Activated CD4-positive, CD25-positive, alpha-beta regulatory T cell treated with anti-CD3 and anti-CD28 coated beads, Interleukin-2, amount 50 U/mL, for 16 hours (primary cell): ENCODE data around the gene INSIG1.

ENCODE experiments used
- DNase-seq: peaks from one replicate; pipeline ENCODE4 v3.0.0-alpha.2; 2020; ENCODE audit warnings: low read depth, low spot score

Gene INSIG1

DNA sequence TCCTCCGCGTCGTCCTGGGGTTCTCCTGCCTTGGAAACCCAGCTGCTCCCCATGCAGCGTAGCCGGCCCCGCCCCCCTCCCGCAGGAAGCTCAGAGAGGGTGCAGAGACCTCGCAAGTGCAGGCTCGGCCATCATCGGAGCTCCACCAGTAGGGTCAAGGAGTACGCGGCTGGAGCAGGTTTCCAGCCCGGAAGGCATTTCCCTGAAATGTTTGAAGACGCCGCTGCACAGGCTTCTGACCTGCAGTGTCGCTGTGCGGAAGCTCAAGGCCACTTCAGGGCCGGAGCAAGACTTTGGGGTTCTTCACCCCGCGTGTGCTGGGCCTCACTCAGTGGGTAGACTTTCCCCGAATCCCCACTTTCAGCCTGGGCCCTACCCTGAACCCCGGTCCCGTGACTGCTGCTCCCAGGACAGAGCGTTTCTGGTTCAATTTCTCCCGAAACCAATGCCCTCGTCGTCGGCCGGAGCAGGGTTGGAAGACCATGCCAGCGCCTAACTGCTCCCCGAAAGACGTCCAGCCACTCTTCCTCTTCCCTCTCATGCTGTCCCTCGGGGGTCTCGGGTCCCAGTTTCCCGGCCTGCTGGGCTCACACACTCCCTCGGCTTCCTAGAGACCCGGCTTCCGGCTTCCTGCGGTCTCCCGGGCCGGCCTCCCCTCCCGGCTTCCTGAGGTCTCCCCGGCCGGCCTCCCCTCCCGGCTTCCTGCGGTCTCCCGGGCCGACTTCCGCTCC is 52.1 kb downstream of the INSIG1 start:
- DNase-seq = no peak

DNA sequence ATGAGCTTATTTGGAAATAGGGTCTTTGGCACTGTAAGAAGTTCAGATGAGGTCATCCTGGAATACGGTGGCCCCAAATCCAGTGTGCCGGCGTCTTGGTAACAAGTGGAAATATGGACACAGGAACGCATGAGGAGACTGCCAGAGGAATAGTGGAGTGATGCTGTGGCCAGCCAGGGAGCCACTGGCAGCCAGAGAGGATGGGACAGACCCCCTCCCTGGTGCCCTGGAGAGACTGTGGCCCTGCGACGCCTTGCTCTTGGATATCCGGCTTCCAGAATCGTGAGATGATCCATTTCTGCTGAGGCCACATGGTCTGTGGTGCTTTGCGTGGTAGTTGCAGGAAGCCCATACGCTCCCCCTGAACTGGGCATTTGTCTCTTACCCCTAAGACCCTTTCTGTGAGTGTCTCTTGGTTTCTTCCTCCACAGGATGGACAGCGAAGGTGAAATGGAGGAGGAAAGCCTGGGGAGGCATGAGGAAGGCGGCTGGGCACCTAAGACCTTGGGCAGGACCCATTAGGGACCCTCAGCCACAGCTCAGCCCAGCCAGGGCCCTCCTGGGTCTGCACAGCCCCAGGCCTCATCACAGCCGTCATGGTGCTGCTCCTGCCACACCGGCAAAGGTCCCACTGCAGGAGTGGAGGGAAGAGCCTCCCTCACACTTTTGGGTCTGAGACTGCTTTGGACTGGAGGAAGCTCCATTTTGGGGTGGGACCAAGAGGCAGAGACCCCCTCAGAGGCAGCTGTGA is 53.6 kb downstream of the INSIG1 start:
- no peak for DNase-seq

DNA sequence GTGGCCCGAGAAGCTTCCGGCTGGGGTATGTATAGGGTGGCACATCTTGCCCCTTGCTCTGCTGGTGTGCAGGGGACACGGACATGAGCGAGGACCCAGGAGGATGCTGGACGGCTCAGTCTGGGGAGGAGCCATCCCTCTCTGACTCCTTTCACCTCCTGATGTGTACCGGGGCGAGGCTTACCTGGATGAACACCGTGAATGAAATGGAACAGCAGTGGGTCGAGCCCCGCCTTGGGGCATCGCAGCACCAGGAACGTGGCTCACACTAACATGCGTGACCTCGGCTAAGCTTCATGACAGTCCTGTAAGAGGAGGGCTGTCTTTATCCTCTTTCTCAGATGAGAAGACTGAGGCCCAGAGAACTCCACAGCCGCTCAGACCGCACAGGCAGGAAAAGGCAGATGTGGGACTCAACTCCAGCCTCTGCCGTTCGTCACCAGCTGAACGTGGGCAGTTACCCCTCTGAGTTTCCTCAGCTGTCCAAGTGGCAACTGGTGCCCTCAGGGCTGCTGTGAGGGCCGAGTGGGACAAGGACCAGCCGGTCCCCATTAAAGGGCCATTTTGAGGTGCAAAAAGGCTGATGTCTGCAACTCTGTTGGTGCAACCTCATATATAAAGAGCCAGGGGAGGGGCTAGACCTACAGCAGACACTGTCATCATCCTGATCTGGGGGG is 54.5 kb downstream of the INSIG1 start:
- DNase-seq = no peak

DNA sequence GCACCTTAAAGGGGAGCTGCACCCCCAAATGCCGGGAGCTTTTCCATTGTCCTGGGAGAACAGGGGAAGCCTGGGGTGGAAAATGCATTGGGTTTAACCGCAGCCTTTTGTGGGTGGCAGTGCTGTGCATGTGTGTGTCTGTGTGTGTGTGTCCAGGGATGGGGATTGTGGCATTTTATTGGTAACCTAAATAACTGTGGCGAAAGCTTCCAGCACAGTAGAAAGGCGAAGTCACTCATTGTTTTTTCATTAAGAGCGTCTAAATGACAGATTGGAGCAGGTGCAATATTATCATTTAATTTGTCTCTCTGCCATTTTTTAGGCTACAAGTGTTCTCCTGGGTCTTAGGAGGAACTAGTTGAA is 55.1 kb downstream of the INSIG1 start:
- DNase-seq = no peak

DNA sequence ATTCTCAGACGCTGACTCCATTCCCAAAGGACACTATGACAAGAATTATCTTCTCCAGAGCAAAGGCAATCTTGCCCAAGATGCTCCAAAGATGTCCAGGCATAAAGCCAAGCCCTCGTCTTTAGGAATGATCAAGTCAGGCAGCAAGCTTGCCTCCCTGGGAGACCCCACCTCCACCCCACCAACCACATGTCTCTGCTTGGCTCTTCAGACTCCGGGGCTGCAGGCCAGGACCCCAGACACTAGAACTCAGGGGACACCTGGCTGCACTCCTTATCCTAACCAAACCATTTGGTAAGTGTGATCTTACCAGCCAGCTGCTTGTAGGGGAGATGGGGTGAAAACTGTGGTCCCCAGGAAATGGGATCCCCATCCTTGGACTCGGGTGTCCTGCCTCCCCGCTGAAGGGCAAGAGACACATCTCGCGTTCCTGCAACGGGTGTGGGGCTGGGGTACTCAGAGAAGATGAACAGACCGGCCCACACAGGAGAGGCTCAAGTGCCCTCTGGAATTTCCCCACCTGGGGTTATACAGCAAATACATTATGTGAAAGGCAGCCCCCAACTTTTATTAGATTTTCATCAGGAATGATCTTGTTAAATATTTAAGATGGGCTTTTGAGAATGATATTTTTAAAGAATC is 55.7 kb downstream of the INSIG1 start:
- DNase-seq = no peak

DNA sequence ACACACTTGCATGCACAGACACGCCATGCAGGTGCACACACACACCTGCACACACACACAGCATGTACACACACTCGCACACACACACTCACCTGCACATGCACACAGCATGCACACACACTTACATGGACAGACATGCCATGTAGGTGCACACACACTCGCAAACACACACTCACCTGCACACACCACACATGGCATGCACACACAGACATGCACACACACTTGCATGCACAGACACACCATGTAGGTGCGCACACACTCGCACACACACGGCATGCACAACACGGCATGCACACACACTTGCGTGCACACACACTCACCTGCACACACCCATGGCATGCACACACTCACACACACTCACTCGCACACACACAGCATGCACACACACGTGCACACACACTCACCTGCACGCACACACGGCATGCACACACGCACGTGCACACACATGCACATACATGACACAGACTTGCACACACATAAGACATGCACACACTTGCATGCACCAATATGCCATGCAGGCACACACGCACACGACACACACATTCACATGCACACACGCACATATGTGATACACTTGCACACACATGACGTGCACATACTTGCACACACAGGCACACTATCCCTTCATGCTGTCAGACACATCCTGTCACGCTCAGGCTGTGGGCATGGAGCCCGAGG is 56.8 kb downstream of the INSIG1 start:
- DNase-seq = no peak

DNA sequence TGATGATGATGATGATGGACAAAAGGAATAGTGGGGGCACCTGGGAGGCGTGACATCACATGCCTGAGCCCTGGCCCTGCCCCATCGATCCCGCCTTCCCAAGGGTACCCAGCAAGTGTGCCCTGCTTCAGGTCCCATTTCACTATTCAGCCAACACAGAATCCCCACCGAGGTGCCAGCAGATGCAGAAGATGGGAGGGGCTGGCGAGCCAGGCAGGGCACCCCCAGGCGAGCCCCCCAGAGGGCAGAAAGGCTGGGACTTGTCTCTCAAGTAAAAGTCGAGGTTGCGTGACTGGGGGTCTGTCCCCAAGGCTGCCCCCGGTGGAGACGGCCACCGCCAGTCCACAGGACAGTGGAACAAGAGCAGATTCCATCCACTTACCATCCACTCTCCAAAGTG is 57.5 kb downstream of the INSIG1 start:
- no peak for DNase-seq

DNA sequence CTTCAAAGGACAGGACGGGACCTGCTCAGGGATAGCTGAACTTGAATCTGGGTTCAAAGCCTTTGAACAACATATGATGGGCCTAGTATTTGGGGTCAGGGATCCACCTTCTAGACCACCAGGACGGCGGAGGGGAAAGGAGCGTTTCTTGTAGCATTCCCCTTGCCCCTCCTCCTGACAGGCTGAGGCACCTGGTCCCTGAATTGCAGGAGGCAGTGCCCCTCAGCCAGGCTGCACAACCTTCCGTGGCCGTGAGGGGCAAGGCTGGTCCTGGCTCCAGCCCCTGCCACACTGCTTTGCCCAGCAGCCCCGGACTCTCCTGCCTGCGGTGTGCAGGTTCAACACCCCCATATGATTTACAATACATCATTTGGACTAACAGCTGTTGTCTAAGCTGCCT is 58.1 kb downstream of the INSIG1 start:
- DNase-seq = no peak

DNA sequence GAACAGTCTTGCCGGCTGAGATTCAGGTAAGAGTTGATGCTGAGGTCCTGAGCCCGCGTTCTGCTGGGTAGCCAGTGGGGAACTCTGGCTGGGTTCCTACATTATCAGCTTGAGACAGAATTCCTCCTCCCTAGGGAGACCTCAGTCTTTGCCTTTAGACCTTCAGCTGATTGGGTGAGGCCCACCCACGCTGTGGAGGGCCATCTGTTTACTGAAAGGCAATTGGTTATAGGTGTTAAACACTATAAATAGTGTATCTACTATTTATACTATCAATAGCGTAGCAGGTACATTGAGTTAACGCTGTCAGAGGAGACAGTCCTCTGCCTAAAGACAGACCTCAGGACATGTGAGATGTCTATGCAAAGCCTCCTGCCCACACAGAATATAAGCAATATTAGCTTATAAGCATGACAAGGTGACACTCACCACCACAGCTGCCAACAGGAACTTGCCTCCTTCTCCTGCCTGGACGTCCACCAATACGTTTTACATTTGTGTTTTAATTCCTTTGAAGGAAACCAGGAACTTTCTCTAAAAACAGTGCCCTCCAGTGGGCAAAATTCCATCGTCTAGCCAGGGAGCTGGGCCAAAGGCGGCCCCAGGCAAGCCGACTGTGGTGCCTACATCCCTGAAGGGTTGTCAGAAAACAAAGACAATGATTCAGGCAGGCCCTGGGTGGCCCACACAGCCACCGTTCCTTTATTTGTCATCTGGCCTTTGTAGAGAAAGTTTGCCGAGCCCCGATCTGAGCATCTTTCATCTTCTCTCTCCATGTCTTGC is 58.8 kb downstream of the INSIG1 start:
- DNase-seq = no peak

DNA sequence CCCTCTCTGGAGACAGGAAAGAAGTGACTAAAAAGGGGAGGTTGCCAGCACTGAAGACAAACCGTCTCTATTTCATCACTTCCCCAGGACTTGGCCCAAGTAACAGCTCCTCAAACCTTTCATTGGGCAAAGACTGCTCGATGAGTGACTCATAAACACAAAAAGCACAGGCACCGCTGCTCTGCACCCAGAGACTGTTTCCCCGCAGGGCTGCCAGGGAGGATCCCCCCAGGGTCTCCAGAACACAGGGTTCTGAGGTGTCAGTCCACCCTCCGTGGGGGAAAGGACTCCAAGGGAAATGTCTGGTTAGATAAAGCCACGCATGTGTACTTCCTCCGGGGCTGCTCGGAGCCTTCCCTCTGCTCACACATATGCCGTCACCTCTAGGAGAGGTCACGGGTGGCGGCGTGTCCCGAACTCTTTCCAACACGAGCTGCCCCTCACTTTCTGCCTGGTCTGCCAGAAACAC is 59.9 kb downstream of the INSIG1 start:
- DNase-seq = no peak

DNA sequence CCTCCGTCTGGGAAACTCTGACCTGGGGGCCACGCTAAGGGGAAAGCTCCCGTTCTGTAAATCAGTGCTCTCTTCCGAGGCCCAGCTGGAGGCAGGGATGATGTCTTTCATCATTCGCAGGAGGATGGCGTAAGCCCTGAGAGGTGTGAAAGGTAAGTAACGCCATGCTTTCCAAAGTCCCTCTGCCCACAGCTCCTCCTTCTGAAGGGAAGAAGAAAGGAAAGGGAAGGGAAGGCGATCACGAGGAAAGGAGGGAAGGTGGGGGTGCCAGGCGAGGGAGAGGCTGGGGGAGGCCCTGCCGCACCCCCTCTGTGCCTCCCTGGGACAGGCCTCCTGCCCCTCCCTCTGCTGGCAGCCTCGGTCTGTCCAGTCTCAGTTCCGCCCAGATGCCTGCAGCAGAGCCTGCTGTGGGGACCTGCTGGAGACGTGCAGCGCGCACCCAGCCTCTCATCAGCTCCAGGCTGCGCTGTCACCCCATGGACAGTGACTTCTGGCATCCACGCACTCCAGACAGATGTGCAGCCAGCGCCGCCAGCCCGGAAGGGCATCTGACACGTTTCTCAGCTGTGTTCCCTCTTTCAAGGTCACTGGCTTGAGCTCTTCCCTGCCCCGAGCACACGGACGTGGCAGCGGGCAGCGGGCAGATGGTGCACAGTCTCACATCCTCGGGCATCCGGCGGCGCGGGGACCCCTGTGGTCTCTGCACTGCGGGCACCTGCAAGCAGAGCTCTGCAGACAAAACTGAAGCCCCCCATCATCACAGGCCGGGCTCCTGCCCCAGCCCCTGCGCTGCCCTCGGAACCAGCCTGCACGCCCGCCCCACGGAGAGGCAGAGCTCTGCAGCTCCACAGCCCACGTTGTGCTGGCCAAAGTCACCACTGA is 60.6 kb downstream of the INSIG1 start:
- no peak for DNase-seq

DNA sequence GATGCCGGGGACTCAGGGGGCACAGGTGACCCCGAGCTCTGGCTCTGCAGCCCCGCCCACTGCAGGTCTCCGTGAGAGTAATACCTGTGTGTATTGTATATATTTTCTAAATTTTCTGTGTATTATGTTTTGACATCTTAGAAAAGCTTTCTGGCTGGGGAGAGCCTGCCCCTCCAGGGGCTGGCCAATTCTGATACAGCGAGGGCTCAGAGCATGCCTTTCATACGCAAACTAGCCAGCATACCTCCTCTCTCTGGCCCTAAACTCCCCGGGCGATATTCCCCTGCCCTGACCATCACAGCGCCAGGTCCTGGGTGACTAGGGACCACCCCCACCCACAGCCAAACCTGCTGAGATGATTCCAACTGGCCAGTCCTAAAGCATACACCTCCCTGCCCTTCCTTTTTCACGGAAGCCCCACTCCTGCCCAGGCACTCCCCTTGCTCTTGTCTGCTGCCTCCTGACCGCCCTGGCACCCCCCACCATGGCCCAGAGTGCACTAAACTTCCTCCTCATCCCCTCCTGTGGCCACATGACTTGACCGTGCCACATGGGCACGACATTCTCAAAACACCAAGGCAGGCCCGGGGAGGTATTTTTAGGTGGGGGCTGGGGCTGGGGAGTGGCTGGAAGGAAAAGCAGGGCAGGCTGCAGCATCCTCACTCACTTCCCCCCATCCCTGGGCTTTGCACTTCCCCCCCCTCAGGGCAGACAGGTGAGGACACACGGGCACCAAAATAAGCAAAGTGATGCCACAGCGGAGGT is 61.5 kb downstream of the INSIG1 start:
- DNase-seq = no peak
